SU-DHL-6 (cell line): ENCODE results near the gene VAV3.

Experiments used
- CTCF ChIP-seq: fragments of 200-600 bp; sonication (generic); IDR thresholded peaks from one replicate; pipeline ENCODE4 v1.5.1; 2017; ENCODE audit warnings: antibody characterized with exemption, mild to moderate bottlenecking, low read length, moderate library complexity; ENCODE audit not compliant: insufficient read depth, poor library complexity, severe bottlenecking
- EZH2phosphoT487 ChIP-seq: fragments of 200-600 bp; sonication (generic), shearing (Covaris generic); conservative IDR thresholded peaks from 2 replicates; pipeline ENCODE4 v1.6.1; 2018; ENCODE audit warnings: mild to moderate bottlenecking, antibody characterized with exemption, low read length, moderate library complexity, mixed read lengths

- TF ChIP-seq CTCF (no peak), EZH2phosphoT487 (no peak)
Measured at GRCh38 chr1:108010581-108010980, 45.6 kb upstream of the VAV3 start.
